ENCODE data around the gene CDK12.
"Not testable (repeated sequence)": the region's sequence is repeated elsewhere in the genome, so short reads cannot be mapped to it uniquely, and the experiment has no call there.

Gene CDK12

GRCh38 chr17:39450847-39451581, 10.3 kb upstream of the CDK12 start, which contains the start of gene MED1:
Gene MED1, minus strand, starts transcription at chr17:39451263. Its CDS starts 201 bp downstream, at chr17:39451062.
- DNase-seq (ENCODE audit: low spot score), result peak; percentile 94
- no peak for TF ChIP-seq CTCF (IDR thresholded peaks at IDR 0.05; ENCODE audit: extremely low read depth, missing control alignments)

GRCh38 chr17:39455919-39456318, 5.4 kb upstream of the CDK12 start:
- no peak for TF ChIP-seq CTCF (IDR thresholded peaks at IDR 0.05; ENCODE audit: extremely low read depth, missing control alignments)
- no peak for DNase-seq (ENCODE audit: low spot score)

- TF ChIP-seq CTCF (IDR thresholded peaks at IDR 0.05; ENCODE audit: extremely low read depth, missing control alignments), result no peak
- no peak for DNase-seq (ENCODE audit: low spot score)
Measured at GRCh38 chr17:39461926-39462569, 762 bp downstream of the CDK12 start.

- DNase-seq (ENCODE audit: low spot score), result no peak
- no peak for TF ChIP-seq CTCF (IDR thresholded peaks at IDR 0.05; ENCODE audit: extremely low read depth, missing control alignments)
Measured at GRCh38 chr17:39462631-39463375, 1.5 kb downstream of the CDK12 start.

- not testable (repeated sequence) for DNase-seq (ENCODE audit: low spot score)
Measured at GRCh38 chr17:39464639-39465181, 3.4 kb downstream of the CDK12 start.

GRCh38 chr17:39468610-39469009, 7.3 kb downstream of the CDK12 start:
- DNase-seq (ENCODE audit: low spot score), result not testable (repeated sequence)

- TF ChIP-seq CTCF (IDR thresholded peaks at IDR 0.05; ENCODE audit: extremely low read depth, missing control alignments), result no peak
- no peak for DNase-seq (ENCODE audit: low spot score)
Measured at GRCh38 chr17:39473310-39473709, 12.0 kb downstream of the CDK12 start.

GRCh38 chr17:39479631-39480030, 18.3 kb downstream of the CDK12 start:
- not testable (repeated sequence) for DNase-seq (ENCODE audit: low spot score)
